GM12878 (cell line): ENCODE measurements around the gene DPM2. TPM values are rescaled to one million over a fixed set of nuclear protein-coding genes. Genes with fewer than 3 reads are reported as not detected.

Experiments used
- ATAC-seq: fragments of 200-7000 bp; cut with Tn5 transposase; 3 replicates; pipeline ENCODE4 v1.9.1; 2020; ENCODE audit warnings: mild to moderate bottlenecking, moderate library complexity
- BruUV-seq: library from RNA; stranded (reverse); fragments of 400-500 nt; replicated peaks from 2 replicates; lab custom pipeline; 2021; lab: Mats Ljungman, UMichigan
- CTCF ChIA-PET: fragments of 300-600 bp; sonication (Branson Sonifier 250); formaldehyde crosslinking; extraction: SDS; loops from one replicate; lab custom pipeline; 2021; ENCODE audit warnings: inconsistent platforms; lab: Yijun Ruan, JAX
- POLR2A ChIA-PET: fragments of 350-600 bp; formaldehyde crosslinking; extraction: SDS; loops from one replicate; lab custom pipeline; 2021; ENCODE audit warnings: inconsistent platforms; lab: Charles Lee
- RAD21 ChIA-PET: fragments of 300-600 bp; sonication (Branson Sonifier 250); formaldehyde crosslinking; loops from one replicate; lab custom pipeline; 2023; ENCODE audit warnings: antibody characterized with exemption; ENCODE audit not compliant: unreplicated experiment; lab: Charles Lee
- SMC1A ChIA-PET: fragments of 300-600 bp; sonication (Branson Sonifier 250); formaldehyde crosslinking; loops from one replicate; lab custom pipeline; 2023; ENCODE audit not compliant: unreplicated experiment, uncharacterized antibody; lab: Charles Lee
- DNase-seq: peaks from one replicate; pipeline ENCODE4 v3.0.0-alpha.2; 2011; ENCODE audit warnings: low read depth, low spot score
- FAIRE-seq: peaks from 3 replicates; lab custom pipeline; 2011; peaks lifted over from hg19 to GRCh38; lab: Jason Lieb, UNC
- H2AFZ ChIP-seq: 2 replicates; pipeline ENCODE4 v1.6.0; 2011; ENCODE audit warnings: low read depth, low read length, control low read depth; ENCODE audit not compliant: control insufficient read depth
- H3K27ac ChIP-seq: 2 replicates; pipeline ENCODE4 v1.5.1; 2011; ENCODE audit warnings: control low read depth; ENCODE audit not compliant: control insufficient read depth, insufficient read depth
- H3K27me3 ChIP-seq, 2 experiments: replicated peaks in 1 of 2; 2 replicates each; pipeline versions ENCODE4 v1.6.0 to v1.6.1; 2011; ENCODE audit warnings: low read length in 1 of 2; ENCODE audit not compliant: control insufficient read depth in 2 of 2, insufficient read depth in 2 of 2
- H3K36me3 ChIP-seq, 2 experiments: 2 replicates each; pipeline ENCODE4 v1.5.1; 2011; ENCODE audit warnings: low read length in 1 of 2; ENCODE audit not compliant: control insufficient read depth in 2 of 2, insufficient read depth in 2 of 2
- H3K4me1 ChIP-seq: 2 replicates; pipeline ENCODE4 v1.6.1; 2011; ENCODE audit warnings: mild to moderate bottlenecking, low read length, moderate library complexity, mixed read lengths; ENCODE audit not compliant: control insufficient read depth, insufficient read depth
- H3K4me2 ChIP-seq: 2 replicates; pipeline ENCODE4 v1.6.0; 2011; ENCODE audit warnings: control low read depth; ENCODE audit not compliant: control insufficient read depth, insufficient read depth
- H3K4me3 ChIP-seq: fragments of 200-600 bp; sonication (generic); 2 replicates; pipeline ENCODE4 v1.5.1; 2016
- H3K79me2 ChIP-seq: 2 replicates; pipeline ENCODE4 v1.6.0; 2011; ENCODE audit warnings: low read length; ENCODE audit not compliant: control insufficient read depth, insufficient read depth
- H3K9ac ChIP-seq: 2 replicates; pipeline ENCODE4 v1.8.0; 2011; ENCODE audit warnings: low read length, control low read depth, mixed read lengths; ENCODE audit not compliant: control insufficient read depth, insufficient read depth
- H3K9me3 ChIP-seq: replicated peaks from 3 replicates; pipeline ENCODE4 v1.5.1; 2011; ENCODE audit warnings: mild to moderate bottlenecking, low read length; ENCODE audit not compliant: control insufficient read depth, insufficient read depth
- H4K20me1 ChIP-seq: 2 replicates; pipeline ENCODE4 v1.6.0; 2011; ENCODE audit not compliant: control insufficient read depth, insufficient read depth
- BHLHE40 ChIP-seq, 2 experiments: fragments of 450-650 bp in 1 of 2; IDR thresholded peaks; 2 replicates each; pipeline ENCODE4 v1.6.1; 2011 to 2017; ENCODE audit warnings: low read depth in 2 of 2, borderline replicate concordance in 1 of 2, improper control_type of control experiment in 1 of 2, low read length in 1 of 2, mild to moderate bottlenecking in 1 of 2
- CREB1 ChIP-seq: IDR thresholded peaks from 2 replicates; pipeline ENCODE4 v1.6.1; 2012; ENCODE audit warnings: low read depth, mild to moderate bottlenecking, inconsistent platforms
- CTCF ChIP-seq, 3 experiments: IDR thresholded peaks in 2 of 3; conservative IDR thresholded peaks in 1 of 3; 2 replicates each; pipeline ENCODE4 v1.5.1; 2011; ENCODE audit warnings: low read depth in 3 of 3, low read length in 3 of 3, mild to moderate bottlenecking in 3 of 3, control low read depth in 2 of 3, moderate library complexity in 2 of 3, inconsistent platforms in 1 of 3, mixed read lengths in 1 of 3; ENCODE audit not compliant: control insufficient read depth in 2 of 3, insufficient read depth in 1 of 3; ENCODE audit errors: extremely low read depth in 1 of 3
- E2F4 ChIP-seq: IDR thresholded peaks from 2 replicates; pipeline ENCODE4 v1.6.1; 2012; ENCODE audit warnings: low read depth, low read length, improper control_type of control experiment
- JUND ChIP-seq: IDR thresholded peaks from 2 replicates; pipeline ENCODE4 v1.6.1; 2012; ENCODE audit warnings: low read depth, mild to moderate bottlenecking, low read length, improper control_type of control experiment, moderate library complexity
- NKRF ChIP-seq: fragments of 450-650 bp; conservative IDR thresholded peaks from 2 replicates; pipeline ENCODE4 v1.6.1; 2017; ENCODE audit warnings: mild to moderate bottlenecking, moderate library complexity
- RB1 ChIP-seq: fragments of 450-650 bp; formaldehyde crosslinking; IDR thresholded peaks from 2 replicates; pipeline ENCODE4 v1.6.1; 2017; ENCODE audit warnings: mild to moderate bottlenecking, borderline replicate concordance
- SIN3A ChIP-seq: IDR thresholded peaks from 2 replicates; pipeline ENCODE4 v1.6.1; 2012; ENCODE audit warnings: low read depth, low read length, improper control_type of control experiment
- SIX5 ChIP-seq: IDR thresholded peaks from 2 replicates; pipeline ENCODE4 v1.6.1; 2011; ENCODE audit warnings: mild to moderate bottlenecking, low read depth, low read length, moderate library complexity; ENCODE audit not compliant: severe bottlenecking
- SMARCA5 ChIP-seq: fragments of 450-650 bp; IDR thresholded peaks from 2 replicates; pipeline ENCODE4 v1.6.1; 2017; ENCODE audit warnings: mild to moderate bottlenecking
- SREBF2 ChIP-seq: IDR thresholded peaks from 2 replicates; pipeline ENCODE4 v1.6.1; 2012; ENCODE audit warnings: mild to moderate bottlenecking, low read length
- STAT1 ChIP-seq: fragments of 450-650 bp; conservative IDR thresholded peaks from 2 replicates; pipeline ENCODE4 v1.6.1; 2014; ENCODE audit warnings: antibody characterized with exemption, mild to moderate bottlenecking
- YBX1 ChIP-seq: fragments of 450-650 bp; IDR thresholded peaks from 2 replicates; pipeline ENCODE4 v1.6.1; 2016; ENCODE audit warnings: antibody characterized with exemption
- ZNF274 ChIP-seq: IDR thresholded peaks from one replicate; pipeline ENCODE4 v1.8.0; 2011; ENCODE audit not compliant: insufficient read length, insufficient read depth
- WGBS: methylation state at CpG from one replicate; pipeline ENCODE4 v1.1.6; 2016; ENCODE audit warnings: low lambda C conversion rate; ENCODE audit not compliant: insufficient replicate concordance, insufficient coverage; ENCODE audit errors: missing lambda C conversion rate; 5-methylcytosine and 5-hydroxymethylcytosine counted together
- in situ Hi-C: fragments of 300-500 bp; cut with MboI; formaldehyde crosslinking; loops from 9 replicates; pipeline ENCODE4 v1.14.3; 2018; ENCODE audit warnings: mixed read lengths
- intact Hi-C: fragments of 100-400 bp; cut with micrococcal nuclease; formaldehyde crosslinking; loops from one replicate; pipeline ENCODE4 v1.14.2; 2022; ENCODE audit not compliant: unreplicated experiment
- polyA plus RNA-seq, 11 experiments: library from polyadenylated mRNA; depleted of rRNA in 4 of 11; unstranded in 6 of 11; stranded (reverse) in 5 of 11; fragments of >200 nt; fragmentation: Nextera tagmentation in 4 of 11; fragmentation: Illumina TruSeq in 1 of 11; extraction: Ambion mirVana in 4 of 11; extraction: Trizol in 1 of 11; gene quantifications; 1 replicate in 1 of 11; 2 replicates in 10 of 11; pipeline versions ENCODE4 v1.2.1 to v1.2.3, GENCODE V29; 2011 to 2016; ENCODE audit warnings: inconsistent platforms in 2 of 11, missing spikeins in 2 of 11, low read depth in 1 of 11
- total RNA-seq, 4 experiments: library from RNA; depleted of rRNA in 3 of 4; stranded (reverse); fragments of >200 nt in 3 of 4; fragmentation: Illumina TruSeq in 1 of 4; extraction: Trizol in 1 of 4; gene quantifications; 2 replicates each; pipeline versions ENCODE4 v1.2.1 to v1.2.3, GENCODE V29; 2013 to 2021
- TF ChIP-seq, protein P1 (sequence below): fragments of 450-650 bp; IDR thresholded peaks from 2 replicates; pipeline ENCODE4 v1.6.1; 2016; ENCODE audit warnings: mild to moderate bottlenecking

The DPM2 gene
- total and polyA plus RNA-seq, 10 of the 15 experiments (the other 5 are each of a cell fraction or from before 2014, with no cell fraction given) = 22.7 to 77.9 (median 44.7) TPM

- no peak for TF ChIP-seq CREB1
Observed at GRCh38 chr9:127974769-127975261, 37.2 kb upstream of the DPM2 start (continued).

DNA sequence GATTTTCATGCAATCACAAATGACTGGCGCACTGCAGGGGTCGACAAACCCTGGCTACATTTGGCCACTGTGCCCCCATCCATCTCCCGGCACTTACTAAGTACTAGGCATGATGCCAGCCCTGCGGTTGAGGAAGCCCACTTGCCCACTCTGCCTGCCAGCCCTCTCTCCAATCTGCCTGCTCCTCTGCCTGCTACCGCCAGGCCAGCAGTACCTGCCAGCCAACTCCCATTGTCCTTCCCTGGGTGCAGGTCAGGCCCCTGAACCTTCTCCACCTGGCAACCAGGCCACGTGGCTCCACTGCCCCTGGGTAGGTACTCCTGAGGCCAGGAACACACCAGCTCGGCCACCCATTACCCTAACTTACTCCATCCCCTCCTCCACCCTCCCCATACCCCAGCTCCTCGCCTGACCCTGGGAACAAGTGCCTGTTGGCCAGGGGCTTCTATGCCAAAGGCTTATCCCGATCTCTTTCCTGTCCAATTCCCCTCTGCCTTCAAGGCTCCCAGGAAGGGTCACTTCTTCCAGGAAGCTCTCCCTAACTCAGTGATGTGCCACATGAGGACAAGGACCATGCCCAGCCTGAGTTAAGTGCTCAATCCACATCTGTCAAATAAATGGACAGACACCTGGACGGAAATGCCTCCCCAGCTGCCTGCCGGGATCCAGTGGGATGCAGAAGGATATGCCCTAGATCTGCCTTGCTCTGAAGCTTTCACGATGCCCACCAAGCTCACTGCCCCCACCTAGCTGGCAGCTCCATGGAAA is 36.5 kb upstream of the DPM2 start:
- Histone ChIP-seq H3K9me3 (no peaks in the 10 kb centered on the region), H3K79me2 (peaks cover 68% of the 10 kb centered on the region), H3K4me1 (peaks cover 61% of the 10 kb centered on the region), H3K4me3 (no peak overlapping the region), H4K20me1 (peaks cover 11% of the 10 kb centered on the region), H3K36me3 (peaks cover 1 to 3% of the 10 kb centered on the region in 2 experiments; a peak in 2 of 4 replicates), H3K9ac (no peak overlapping the region; the same call in 1 of the 2 replicates), H3K4me2 (no peak overlapping the region), H3K27ac (no peak overlapping the region), H2AFZ (no peak overlapping the region), H3K27me3 (no peaks in the 10 kb centered on the region)
- no peak for FAIRE-seq
- no TSS peak for BruUV-seq
- RAD21 ChIA-PET = interaction anchor here (0.6 kb wide), 1 partner anchor 58 kb away, joined by 4 read pairs; no protein-coding TSS in a partner anchor
- CTCF ChIA-PET = interaction anchor here (1.3 to 6.2 kb wide), 2 partner anchors 19 to 30 kb away, joined by 5 to 34 read pairs; no protein-coding TSS in a partner anchor
- SMC1A ChIA-PET = interaction anchor here (1.1 to 1.3 kb wide), 2 partner anchors 9 to 142 kb away, joined by 3 to 4 read pairs; no protein-coding TSS in a partner anchor
- in situ Hi-C loops (no loop called here), intact Hi-C loops (no loop called here)
- WGBS = 80% methylated on average over 12 of the region's 12 CpGs
- DNase-seq = no peak
- no peak for ATAC-seq
- TF ChIP-seq RB1 (no peak), SREBF2 (no peak), CTCF (IDR thresholded peaks at IDR 0.05 in 2 of 3, conservative IDR thresholded peaks at IDR 0.05 in 1 of 3; ENCODE audit: control insufficient read depth in 2 of 3, extremely low read depth in 1 of 3, insufficient read depth in 1 of 3, low read depth in 3 of 3, low read length in 3 of 3) (no peak), STAT1 (no peak), SIX5 (no peak), YBX1 (no peak), NKRF (no peak), SIN3A (no peak), SMARCA5 (no peak), ZNF274 (no peak), BHLHE40 (IDR thresholded peaks at IDR 0.05; ENCODE audit: borderline replicate concordance in 1 of 2, low read depth in 2 of 2, low read length in 1 of 2) (no peak), E2F4 (no peak), JUND (no peak)
- TF ChIP-seq, protein P1, sequence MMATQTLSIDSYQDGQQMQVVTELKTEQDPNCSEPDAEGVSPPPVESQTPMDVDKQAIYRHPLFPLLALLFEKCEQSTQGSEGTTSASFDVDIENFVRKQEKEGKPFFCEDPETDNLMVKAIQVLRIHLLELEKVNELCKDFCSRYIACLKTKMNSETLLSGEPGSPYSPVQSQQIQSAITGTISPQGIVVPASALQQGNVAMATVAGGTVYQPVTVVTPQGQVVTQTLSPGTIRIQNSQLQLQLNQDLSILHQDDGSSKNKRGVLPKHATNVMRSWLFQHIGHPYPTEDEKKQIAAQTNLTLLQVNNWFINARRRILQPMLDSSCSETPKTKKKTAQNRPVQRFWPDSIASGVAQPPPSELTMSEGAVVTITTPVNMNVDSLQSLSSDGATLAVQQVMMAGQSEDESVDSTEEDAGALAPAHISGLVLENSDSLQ = no peak
- POLR2A ChIA-PET = interaction anchor here (1.1 kb wide), 1 partner anchor 119 kb away, joined by 4 read pairs; no protein-coding TSS in a partner anchor
